Superior temporal gyrus (tissue), 1 donor: ENCODE data around the gene AVP.
"Not testable (repeated sequence)": the region's sequence is repeated elsewhere in the genome, so short reads cannot be mapped to it uniquely, and the experiment has no call there.

Experiments
- DNase-seq: peaks from one replicate; pipeline ENCODE4 v3.0.0-alpha.2; 2016; ENCODE audit errors: extremely low spot score

AVP gene

GRCh38 chr20:3082955-3083952 lies 1.3 kb downstream of the AVP start:
- DNase-seq, result no peak

GRCh38 chr20:3082306-3082951 lies 2.1 kb downstream of the AVP start:
- DNase-seq, result no peak

- no peak for DNase-seq
Measured at GRCh38 chr20:3081641-3082040, 2.9 kb downstream of the AVP start.

DNA sequence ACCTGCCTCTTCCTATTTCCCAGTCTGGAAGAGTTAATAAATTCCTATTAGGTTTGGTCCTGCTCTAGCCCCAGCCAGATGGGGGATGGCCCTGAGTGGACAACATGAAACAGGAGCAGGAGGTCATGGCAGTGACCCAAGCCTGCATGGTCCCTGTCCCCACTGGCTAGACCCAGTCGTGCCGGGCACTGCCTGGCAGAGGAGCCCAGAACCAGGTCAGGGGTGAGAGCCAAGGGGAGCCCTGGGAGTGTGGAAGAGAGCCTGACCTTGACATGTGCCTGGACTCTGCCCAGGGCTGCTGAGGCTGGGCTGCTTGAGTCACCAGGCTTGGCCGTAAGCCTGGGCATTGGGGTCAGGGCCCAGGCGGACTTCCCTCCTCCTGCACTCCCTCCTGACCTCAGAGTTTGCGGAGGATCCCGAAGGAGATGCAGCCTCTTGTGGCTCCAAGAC lies 3.6 kb downstream of the AVP start:
- DNase-seq, result no peak

DNA sequence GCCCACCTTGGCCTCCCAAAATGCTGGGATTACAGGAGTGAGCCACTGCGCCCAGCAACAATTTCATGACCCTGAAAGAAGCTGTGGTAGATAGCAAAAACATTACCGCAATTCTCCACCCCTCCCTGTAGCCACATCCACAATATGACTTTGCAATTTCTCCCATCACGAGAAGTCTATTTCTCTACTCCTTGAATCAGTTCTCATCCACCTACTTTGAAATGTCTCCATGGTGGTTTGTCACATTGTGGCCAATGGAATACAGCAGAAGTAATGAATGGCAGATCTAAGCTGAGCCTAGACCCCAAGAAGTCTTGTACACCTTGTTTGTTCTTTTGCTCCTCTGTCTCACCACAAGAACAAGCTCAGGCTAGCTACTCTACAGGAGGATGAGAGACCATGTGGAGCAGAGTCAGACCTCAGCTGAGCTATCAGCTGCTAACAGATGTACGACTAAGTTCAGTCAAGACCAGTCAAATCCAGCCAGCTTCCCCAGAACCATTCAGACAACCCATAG lies 6.8 kb downstream of the AVP start:
- no peak for DNase-seq

DNA sequence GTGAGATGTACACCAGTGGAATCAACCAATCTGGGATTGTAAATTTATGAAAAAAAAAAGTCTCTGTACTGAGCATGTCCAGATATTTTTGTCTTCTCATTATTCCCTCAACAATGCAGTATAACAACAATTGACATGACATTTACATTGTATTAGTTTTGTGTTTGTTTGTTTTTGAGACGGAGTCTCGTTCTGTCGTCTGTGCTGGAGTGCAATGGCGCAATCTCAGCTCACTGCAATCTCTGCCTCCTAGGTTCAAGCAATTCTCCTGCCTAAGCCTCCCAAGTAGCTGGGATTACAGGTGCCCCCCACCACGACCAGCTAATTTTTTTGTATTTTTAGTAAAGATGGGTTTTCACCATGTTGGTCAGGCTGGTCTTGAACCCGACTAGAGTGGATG lies 9.2 kb downstream of the AVP start:
- DNase-seq, result not testable (repeated sequence)

GRCh38 chr20:3074812-3075211 lies 9.7 kb downstream of the AVP start:
- DNase-seq, result no peak

GRCh38 chr20:3073251-3073643 lies 11.3 kb downstream of the AVP start:
- not testable (repeated sequence) for DNase-seq

- DNase-seq, result no peak
Measured at GRCh38 chr20:3072530-3073250, 11.8 kb downstream of the AVP start.

- no peak for DNase-seq
Measured at GRCh38 chr20:3071610-3072529, 12.7 kb downstream of the AVP start, which contains the start of gene OXT. Gene OXT (plus strand): TSS chr20:3071620. CDS start chr20:3071656, 36 bp downstream.

GRCh38 chr20:3071266-3071609 lies 13.3 kb downstream of the AVP start:
- no peak for DNase-seq

DNA sequence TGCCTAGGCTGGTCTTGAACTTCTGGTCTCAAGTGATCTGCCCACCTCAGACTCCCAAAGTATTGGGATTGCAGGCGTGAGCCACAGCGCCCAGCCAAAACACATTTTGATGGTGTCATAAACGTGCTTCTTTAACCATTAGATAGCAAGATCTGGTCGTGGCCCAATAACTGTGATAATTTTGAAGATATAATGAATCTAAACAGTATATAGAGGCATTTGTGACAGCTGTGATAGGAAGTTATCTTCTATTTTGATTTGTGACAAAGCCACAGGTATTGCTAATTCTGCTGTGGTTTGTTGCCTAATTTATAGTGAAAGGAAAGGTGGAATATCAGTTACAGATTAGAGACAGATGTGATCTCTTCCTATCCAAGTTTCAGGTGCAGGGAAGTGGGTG lies 13.8 kb downstream of the AVP start:
- no peak for DNase-seq

GRCh38 chr20:3068986-3069900 lies 15.3 kb downstream of the AVP start:
- DNase-seq, result no peak

- DNase-seq, result no peak
Measured at GRCh38 chr20:3068075-3068474, 16.4 kb downstream of the AVP start.

GRCh38 chr20:3067139-3068014 lies 17.1 kb downstream of the AVP start:
- no peak for DNase-seq

DNA sequence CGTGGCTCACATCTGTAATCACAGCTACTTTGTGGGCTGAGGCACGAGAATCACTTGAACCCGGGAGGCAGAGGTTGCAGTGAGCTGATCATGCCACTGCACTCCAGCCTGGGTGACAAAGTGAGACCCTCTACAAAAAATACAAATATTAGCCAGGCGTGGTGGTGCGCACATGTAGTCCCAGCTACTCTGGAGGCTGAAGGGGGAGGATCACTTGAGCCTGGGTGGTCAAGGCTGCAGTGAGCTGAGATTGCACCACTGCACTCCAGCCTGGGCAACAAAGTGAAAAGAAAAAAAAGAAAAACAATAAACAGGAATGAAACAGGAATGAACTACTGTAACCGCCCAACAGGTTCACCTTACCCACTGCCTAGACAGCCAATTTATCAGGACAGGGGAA lies 20.4 kb downstream of the AVP start:
- DNase-seq, result not testable (repeated sequence)

- no peak for DNase-seq
Measured at GRCh38 chr20:3059489-3059888, 25.0 kb downstream of the AVP start.

DNA sequence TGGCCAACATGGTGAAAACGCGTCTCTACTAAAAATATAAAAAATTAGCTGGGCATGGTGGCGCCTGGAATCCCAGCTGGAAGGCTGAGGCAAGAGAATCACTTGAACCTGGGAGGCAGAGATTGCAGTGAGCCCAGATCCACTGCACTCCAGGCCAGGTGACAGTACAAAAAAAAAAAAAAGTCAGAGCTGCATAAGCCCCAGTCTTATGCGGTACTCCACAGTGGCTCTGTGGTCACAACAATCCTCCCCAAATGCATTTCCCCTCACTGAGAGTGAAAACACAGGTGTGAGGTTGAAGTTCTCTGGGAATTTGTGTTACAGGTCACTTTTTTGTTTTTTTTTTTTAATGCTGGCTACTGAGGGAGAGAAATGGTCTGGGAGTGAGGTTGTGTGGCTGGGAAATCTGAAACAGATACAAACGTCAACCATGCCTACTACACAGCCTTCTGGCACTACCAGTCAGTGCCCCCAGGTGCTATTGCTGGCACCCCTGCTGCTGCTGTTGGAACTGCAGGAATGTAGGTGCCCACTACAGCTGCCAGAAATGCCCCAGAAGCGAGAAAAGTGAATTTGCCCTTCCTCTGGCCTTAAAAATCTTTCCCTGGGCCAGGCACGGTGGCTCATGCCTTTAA lies 33.0 kb downstream of the AVP start:
- DNase-seq, result no peak
